Measurements from ENCODE around the gene SCAF1. TPM values are rescaled to one million over a fixed set of nuclear protein-coding genes. Genes with fewer than 3 reads are reported as not detected.

SCAF1 gene
- total RNA-seq, 1 donor from 2014 or later = 8.7 TPM

DNA sequence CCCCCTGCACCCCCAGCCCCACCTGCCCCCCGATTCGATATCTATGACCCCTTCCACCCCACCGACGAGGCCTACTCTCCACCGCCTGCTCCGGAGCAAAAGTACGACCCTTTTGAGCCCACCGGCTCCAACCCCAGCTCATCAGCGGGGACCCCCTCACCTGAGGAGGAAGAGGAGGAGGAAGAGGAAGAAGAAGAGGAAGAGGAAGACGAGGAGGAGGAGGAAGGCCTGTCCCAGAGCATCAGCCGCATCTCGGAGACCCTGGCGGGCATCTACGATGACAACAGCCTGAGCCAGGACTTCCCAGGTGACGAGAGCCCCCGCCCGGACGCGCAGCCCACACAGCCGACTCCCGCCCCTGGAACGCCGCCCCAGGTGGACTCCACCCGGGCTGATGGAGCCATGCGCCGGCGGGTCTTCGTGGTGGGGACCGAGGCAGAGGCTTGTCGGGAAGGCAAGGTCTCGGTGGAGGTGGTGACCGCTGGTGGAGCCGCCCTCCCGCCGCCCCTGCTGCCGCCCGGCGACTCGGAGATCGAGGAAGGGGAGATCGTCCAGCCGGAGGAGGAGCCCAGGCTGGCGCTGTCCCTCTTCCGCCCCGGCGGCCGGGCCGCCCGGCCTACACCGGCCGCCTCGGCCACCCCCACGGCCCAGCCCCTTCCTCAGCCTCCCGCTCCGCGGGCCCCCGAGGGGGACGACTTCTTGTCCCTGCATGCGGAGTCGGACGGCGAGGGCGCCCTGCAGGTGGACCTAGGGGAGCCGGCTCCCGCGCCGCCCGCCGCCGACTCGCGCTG, 9.2 kb downstream of the SCAF1 start:
- H3K27me3 ChIP-seq = no peaks in the 10 kb centered on the region
- H3K9me3 Mint-ChIP-seq = no peaks in the 10 kb centered on the region
- no peak overlapping the region for H3K4me3 ChIP-seq
- peaks cover under 1% of the 10 kb centered on the region for H3F3A ChIP-seq (ENCODE audit: low read depth)
- TF ChIP-seq CTCF (IDR thresholded peaks at IDR 0.05) (no peak), EZH2phosphoT487 (IDR thresholded peaks at IDR 0.05) (no peak), EZH2 (IDR thresholded peaks at IDR 0.05) (no peak)
- H2AFZ ChIP-seq (replicated peaks) = no peak overlapping the region
- H3K27ac ChIP-seq = no peak overlapping the region
- H3K4me2 ChIP-seq = no peak overlapping the region
- H3K4me3 Mint-ChIP-seq = no peak overlapping the region
- peaks cover 3% of the 10 kb centered on the region for H3K27me3 Mint-ChIP-seq (ENCODE audit: insufficient read depth, low read depth)
- no peaks in the 10 kb centered on the region for H3K36me3 ChIP-seq
- peaks cover 2% of the 10 kb centered on the region for H3K4me1 Mint-ChIP-seq
- peaks cover 25% of the 10 kb centered on the region for H3K36me3 Mint-ChIP-seq
- H4K20me1 ChIP-seq (ENCODE audit: low read depth) = peaks cover 41% of the 10 kb centered on the region
- H3K27ac Mint-ChIP-seq = no peak overlapping the region
- no peak for DNase-seq (ENCODE audit: low spot score)
- no peaks in the 10 kb centered on the region for H3K4me1 ChIP-seq
- no peaks in the 10 kb centered on the region for H3K9me3 ChIP-seq (ENCODE audit: low read depth)
- H3K9ac ChIP-seq = no peak overlapping the region
- peaks cover 8% of the 10 kb centered on the region for H3K79me2 ChIP-seq (ENCODE audit: low read depth)

GRCh38 chr19:49651820-49652550, 10.0 kb downstream of the SCAF1 start:
- peaks cover 39% of the 10 kb centered on the region for H4K20me1 ChIP-seq (ENCODE audit: low read depth)

More at GRCh38 chr19:49651820-49652550, 10.0 kb downstream of the SCAF1 start:
- Mint-ChIP-seq H3K36me3 (peaks cover 28% of the 10 kb centered on the region), H3K27me3 (ENCODE audit: insufficient read depth, low read depth) (peaks cover 3% of the 10 kb centered on the region), H3K4me3 (no peak overlapping the region), H3K9me3 (no peaks in the 10 kb centered on the region), H3K4me1 (no peaks in the 10 kb centered on the region), H3K27ac (no peak overlapping the region)
- Histone ChIP-seq H3K79me2 (ENCODE audit: low read depth) (peaks cover 7% of the 10 kb centered on the region), H3K27ac (no peak overlapping the region), H3K4me2 (no peak overlapping the region), H3F3A (ENCODE audit: low read depth) (peaks cover 5% of the 10 kb centered on the region), H2AFZ (replicated peaks) (no peak overlapping the region), H3K4me3 (no peak overlapping the region), H3K9me3 (ENCODE audit: low read depth) (no peaks in the 10 kb centered on the region), H3K4me1 (no peaks in the 10 kb centered on the region), H3K9ac (no peak overlapping the region), H3K27me3 (no peaks in the 10 kb centered on the region), H3K36me3 (no peaks in the 10 kb centered on the region)
- no peak for TF ChIP-seq EZH2 (IDR thresholded peaks at IDR 0.05)
- no peak for TF ChIP-seq CTCF (IDR thresholded peaks at IDR 0.05)
- TF ChIP-seq EZH2phosphoT487 (IDR thresholded peaks at IDR 0.05) = no peak
- DNase-seq (ENCODE audit: low spot score) = no peak

Measured in neural progenitor cell (in vitro differentiated cells).